Right hindlimb (tissue), 1 donor: ENCODE data around the gene AQR.
"Not testable (repeated sequence)": the region's sequence is repeated elsewhere in the genome, so short reads cannot be mapped to it uniquely, and the experiment has no call there.

Experiments used
- DNase-seq: peaks from one replicate; pipeline ENCODE4 v3.0.0-alpha.2; 2018

Gene AQR

DNA sequence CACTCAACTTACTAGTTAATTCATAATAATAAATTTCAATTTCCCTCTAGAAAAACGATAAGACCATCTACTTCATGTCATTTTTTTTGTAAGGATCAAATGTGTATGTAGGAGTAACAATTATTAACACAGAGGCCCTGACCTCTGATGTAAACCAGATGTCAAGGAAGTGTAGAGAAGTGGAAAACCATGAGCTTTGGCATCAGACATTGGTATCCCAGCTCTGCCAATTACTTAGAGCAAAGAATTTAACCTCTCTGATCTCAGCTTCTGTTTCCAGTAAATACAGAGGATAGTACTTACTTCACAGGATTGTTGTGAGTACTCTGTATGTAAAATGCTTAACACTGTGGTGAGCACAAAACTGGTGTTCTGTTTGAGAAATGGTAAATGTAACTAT is 17.5 kb downstream of the AQR start:
- no peak for DNase-seq

DNA sequence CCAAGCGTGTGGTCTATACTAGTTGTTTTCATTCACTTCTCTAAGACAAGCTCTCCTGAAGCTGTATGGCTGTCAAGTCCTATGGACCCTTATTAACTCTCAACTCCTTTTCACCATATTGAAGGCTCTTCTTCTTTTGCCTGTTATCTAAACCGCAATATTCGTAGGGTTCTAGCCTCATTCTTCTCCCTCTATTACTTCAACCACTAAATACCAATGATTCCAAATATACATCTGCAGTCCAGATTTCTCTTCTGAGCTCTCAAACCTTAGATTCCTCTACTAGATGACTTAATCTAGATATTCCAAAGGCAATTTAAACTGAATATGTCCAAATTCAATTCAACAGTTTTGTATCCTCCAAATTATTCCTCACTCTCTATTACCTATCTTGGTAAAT is 24.6 kb downstream of the AQR start:
- DNase-seq = no peak

DNA sequence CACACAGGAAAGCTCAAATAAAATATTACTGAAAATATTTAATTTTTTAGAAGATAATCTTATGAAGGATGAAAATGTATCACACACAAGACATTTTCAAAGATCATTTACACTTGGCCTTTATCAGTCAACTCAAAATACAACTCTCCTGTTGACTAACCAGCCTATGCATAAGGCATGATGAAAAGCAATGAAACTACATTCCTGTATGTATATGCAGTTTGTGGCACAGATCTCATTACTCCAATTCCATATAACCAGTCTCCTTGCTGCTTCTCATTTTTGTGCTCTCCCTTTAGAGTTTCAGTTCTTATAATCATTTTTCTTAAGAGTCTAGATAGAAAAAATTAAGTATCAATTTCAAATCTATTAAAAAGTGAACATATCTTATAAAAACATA is 25.8 kb downstream of the AQR start:
- no peak for DNase-seq

DNA sequence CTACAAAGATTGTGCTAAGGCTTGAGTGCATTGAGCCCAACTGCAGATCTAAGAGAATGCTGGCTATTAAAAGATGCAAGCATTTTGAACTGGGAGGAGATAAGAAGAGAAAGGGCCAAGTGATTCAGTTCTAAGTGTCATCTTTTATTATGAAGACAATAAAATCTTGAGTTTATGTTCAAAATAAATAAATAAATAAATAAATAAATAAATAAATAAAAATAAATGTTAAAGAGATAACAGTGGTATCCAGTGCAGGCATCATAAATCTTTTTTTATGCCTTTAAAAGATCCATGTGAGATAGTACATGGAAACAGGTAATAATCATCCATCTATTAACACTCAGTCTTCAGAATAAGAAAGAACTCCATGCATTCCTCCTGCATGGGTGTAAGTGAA is 26.3 kb downstream of the AQR start:
- not testable (repeated sequence) for DNase-seq

DNA sequence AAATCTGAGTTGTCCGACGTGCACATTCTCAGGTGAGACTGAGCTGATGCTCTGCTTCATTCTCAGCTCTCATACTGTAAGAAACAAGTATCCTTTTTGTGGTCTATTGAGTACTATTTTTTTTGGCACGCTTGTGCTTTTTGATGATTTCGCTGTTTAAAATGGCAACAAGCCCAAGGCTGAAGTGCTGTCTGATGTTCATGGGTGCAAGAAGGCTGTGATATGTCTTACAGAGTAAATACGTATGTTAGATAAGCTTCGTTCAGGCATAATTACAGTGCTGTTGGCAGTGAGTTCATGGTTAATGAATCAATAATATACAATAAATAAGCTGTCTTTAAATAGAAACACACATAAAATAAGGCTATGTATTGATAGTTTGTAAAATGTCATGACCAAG is 27.2 kb downstream of the AQR start:
- DNase-seq = no peak

DNA sequence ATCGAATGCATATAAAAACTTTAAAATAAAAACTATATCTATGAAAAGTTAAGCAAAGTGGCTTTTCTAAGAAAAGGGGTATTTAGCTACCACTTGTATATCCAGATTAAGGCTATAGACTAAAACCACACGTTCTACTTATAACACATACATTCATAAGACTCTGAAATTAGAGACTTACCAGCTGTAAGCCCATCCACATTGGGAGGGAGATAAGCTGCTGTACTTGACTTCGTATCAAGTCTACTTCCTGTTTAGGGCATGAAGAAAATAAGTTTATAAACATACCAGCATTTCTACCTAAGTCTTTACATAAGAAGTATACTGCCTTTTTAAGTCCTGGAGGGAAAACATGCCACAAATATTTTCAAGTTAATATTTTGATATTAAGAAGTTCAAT is 27.7 kb downstream of the AQR start:
- DNase-seq = no peak

DNA sequence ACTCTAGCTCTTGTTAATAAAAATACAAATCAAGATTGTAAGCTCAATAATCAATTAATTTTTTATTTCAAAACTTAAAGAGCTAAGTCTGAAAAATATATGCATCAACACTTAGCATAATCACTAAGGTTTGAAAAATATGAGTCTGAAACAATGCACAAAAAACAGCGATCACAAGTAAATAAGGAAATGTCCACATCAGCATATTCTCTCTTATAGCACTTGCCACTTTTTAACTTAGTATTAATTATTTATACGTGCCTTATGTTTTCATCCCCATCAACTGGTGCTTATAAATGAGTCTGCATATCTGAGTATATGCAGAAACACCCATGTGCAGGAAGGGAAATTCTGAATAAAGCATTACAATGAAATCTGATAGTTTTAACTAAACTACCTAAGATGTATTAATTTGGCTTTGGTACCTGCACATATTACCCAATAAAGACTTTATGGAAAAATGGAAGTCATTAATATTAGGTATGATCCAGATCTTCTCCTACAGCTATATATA is 28.3 kb downstream of the AQR start:
- DNase-seq = no peak

DNA sequence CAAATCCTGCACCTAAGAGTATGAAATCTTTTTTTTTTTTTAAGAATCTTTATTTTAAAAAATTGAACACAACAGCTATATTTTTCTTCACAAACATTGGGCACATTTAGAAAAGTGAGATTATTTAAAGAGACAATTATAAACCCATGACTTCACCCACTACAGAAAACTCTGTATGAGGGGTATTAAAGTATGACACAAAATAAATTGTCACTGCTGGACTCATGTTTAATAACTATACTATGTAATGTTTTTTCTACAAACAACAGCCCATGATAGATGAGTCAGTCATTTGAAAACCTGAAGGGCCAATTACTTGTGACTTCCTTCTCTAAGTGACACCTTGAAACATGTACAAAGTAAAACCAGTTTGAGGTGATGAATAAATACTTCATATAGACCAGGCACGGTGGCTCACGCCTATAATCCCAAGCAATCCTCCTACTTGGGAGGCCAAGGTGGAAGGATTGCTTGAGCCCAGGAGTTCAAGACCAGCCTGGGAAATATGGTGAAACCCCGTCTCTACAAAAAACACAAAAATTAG is 36.0 kb downstream of the AQR start:
- no peak for DNase-seq

DNA sequence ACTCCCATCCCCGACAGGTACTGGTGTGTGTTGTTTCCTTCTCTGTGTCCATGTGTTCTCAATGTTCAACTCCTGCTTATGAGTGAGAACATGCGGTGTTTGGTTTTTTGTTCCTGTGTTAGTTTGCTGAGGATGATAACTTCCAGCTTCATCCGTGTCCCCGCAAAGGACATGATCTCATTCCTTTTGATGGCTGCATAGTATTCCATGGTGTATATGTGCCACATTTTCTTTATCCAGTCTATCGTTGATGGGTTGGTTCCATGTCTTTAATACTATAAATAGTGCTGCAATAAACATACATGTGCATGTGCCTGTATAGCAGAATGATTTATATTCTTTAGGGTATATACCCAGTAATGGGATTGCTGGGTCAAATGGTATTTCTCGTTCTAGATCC is 41.2 kb downstream of the AQR start:
- DNase-seq = not testable (repeated sequence)

DNA sequence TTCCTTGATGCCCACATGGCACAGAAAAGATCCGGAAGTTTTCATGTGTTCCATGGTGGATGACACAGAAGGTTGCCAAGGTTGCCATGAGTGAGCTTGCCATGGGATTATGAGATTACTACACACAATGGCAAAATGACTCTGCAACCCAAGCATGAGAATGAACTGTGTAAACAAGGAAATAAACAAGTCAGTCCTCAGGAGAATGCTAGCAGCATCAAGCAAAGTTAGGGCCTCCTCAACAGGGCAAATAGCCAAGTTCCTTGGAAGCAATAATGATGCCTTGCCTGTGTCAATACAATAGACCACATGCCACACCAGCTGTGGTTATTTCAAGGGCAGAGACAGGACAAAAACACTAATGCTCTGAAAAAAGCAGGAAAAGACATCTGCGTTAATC is 41.8 kb downstream of the AQR start:
- DNase-seq = no peak

DNA sequence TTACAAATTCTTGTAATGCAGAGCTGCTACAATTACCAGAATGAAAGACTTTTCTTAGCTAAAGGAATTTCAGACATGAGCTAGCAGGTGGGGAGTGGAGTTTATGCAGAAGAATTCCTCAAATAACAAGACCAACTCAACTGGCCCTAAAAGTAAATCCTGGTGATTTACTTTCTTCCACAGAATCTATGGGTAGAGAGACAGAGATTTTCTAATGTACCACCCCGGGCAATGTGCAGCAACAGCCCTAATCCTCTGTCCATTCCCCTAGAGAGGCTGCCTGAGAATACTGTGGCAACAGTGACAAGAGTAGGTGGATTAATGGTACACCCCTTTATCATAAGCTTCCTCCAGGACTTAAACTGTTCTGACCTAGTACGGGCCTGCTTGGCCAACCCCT is 55.2 kb downstream of the AQR start:
- DNase-seq = no peak

DNA sequence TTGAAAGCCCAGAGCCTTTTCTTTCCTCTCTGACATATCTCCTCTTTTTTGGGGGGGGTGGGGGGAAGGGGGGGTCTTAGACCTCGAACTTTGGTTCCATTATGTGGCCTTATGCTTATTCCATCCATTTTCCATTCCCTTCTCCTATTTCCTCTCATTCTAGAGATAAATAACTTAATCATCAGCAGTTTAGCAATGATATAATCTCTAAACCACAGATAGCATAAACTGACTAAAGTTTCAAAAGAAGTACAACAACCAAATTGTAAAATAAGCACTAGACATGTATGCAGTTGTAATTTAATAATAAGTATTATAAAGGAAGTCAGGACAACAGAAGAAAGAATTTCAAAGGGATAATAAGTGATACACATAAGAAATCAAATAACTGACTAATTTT is 64.5 kb downstream of the AQR start:
- DNase-seq = no peak

DNA sequence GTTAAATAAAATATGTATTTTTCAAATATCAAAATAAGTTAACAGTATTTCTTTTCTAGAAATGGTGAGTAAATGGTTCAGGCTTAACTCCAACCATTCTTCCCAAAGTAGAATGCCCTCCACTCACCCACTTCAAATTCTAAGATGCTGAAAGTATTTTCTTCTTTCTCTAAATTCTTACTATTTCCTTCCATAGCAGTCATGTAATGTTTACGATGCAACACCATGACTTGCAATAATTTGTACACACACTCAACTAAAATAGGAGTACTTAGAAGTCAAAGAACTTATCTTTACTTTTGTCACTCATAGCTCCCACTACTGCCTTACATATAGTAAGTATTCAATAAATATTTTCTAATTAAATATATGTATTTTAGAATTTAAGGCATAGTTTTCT is 65.0 kb downstream of the AQR start:
- no peak for DNase-seq

DNA sequence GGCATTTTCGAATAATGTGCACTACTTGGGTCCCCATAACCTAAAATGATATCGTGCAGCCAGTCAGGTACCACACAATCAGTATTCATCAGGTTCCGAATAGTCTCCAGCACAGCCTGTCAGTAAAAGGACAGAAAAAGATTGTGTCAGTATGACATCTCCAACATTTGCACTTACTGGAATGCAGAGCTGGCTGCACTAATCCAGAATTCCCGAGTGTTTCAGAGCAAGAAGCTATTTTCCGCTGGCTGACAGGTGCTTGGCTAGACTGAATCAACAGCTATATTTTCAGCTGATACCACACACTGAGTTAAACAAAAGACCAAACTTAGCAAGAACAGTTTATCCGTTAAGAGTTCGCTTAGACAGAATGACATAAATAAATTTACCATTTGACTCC is 68.8 kb downstream of the AQR start:
- peak; percentile 41 for DNase-seq

DNA sequence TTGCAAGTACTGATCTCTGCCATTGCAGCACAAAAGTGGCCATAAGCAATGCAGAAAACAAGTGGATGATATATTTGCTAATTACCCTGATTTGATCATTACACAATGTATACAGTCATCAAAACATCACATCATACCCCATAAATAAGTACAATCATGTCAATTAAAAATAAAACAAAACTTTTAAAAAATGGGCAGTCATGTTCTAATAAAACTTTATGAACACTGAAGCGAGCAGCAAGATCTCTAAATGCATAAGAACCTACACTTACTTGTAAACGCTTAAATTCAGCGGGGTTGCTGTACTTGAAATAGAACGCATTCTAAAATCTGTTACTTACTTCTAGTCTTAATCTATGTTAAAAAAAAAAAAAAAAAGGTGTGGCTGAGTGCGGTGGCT is 73.4 kb downstream of the AQR start:
- no peak for DNase-seq

DNA sequence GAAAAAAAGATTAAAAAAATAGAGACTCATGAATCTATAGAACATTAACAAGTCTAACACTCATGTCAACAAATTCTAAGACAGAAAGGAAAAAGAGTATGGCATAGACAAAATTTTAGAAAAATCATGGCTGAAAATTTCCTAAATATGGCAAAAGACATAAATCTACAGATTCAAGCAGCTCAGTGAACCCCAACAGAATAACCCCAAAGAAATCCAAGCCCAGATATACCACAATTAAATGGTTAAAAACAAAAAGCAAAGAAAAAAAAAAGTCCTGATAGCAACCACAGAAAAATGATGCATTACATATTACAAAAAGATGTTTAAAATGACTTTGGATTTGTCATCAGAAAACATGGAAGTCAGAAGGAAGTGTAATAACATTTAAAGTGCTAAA is 75.6 kb downstream of the AQR start:
- DNase-seq = no peak

DNA sequence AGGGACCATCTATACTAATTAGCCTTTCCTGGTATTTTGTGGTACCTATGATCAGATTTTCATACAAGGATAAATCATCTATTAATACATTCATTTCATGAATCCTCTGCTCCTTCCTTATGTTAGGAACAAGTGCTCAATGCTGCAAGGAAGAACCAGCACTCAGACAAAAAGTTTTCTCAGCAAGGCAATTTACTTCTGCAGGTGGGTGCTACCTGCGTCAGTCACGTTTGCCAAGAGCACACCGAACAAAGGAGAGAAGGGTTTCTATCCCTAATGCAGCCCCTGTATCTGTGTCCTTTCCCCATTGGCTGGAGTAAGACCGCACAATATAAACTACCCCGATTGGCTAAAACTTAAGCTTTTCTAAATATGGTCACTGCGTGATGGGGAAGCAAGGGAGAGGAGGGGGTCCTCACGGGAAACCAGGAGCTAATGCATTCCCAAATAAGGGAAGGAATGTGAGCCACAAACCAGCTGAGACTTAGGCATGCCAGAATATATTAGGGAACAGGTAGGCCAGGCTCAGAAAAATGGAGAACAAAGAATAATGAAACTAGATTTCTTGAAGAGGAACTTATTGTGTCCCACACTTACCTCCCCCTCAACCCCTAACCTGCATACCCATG is 76.5 kb downstream of the AQR start:
- no peak for DNase-seq

DNA sequence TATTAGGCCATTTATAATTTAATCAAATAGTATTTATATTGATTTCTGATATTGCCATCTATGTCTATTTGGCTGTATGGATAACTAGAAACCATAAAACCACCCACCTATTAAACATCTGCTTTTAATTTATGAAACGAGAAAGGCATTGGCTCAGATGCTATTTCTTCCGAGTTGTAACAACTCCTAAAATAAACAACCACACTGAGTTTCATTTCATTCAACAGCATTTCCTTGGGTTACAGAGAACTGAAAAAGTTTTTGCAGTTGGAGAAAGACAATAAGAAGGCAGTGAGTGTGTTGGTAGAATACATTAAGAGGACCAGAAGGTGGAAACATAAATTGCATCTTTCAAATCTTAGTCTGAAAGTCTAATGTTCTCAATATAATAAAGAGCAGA is 79.1 kb downstream of the AQR start:
- DNase-seq = no peak

DNA sequence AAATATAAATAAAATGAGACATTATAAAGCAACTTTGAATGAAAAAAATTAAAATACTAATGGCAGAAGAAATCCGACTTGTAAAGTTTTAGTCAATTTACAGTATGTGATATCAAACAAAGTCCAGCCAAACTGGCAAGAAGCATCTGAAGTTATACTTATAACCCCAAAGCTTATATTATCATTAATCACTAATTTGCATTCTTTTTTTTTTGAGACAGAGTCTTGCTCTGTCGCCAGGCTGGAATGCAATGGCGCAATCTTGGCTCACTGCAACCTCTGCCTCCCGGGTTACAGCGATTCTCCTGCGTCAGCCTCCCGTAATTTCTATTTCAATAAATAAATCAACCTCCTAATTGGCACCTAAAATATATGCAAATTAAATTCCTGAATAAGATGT is 80.1 kb downstream of the AQR start:
- DNase-seq = no peak

DNA sequence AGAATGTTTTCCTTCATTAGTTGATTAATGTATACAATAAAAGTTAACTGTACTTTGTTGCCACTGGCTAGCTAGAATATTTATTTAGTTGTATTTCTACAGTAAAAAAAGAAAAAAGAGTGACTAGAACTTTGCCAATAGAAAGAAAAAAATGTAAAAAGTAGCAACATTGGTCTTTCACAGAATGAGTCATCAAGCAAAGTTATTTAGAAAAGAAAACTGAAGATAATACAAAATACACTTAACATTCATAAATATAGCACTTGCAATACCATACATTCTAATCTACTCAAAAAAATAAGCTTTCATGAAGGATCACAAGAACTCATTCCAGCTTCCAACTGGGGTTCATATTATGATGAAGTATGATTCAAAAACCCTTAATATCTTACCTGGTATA is 83.4 kb downstream of the AQR start:
- DNase-seq = no peak

DNA sequence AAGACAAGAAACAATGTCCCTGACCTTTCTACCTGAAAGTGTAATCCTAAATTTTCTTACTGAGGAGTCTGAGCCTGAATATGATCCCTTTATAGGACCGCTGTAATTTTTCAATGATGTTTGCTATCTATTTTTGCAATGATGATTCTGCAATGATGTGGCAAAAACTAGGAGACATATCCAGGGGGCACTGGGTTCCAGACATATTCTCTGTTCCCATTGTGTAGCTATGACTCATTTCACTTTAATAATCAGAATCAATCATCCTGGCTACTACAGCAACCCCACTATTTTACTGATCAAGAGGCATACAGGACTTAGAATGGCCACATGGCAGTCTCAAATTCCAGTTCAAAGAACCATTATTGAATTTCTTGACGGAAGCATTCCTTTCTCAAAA is 85.9 kb downstream of the AQR start:
- DNase-seq = no peak

DNA sequence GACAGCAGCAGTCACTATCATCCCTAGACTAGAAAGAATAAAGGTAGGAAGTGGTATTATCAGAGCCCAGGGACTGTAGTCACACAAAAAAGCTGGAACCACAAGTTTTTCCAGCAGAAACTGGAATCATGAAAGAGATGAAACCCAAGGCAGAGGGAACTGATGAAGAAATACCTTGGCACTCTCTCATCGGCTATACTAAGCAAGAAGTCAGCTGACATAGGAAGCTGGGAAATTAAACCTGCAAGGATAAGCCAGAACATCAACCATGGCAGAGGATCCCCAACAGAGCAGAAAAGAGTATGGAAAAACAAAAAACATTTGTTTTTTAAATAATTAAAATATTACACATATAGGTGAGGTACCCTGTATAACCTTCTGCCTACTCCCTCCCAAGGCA is 86.5 kb downstream of the AQR start:
- no peak for DNase-seq

DNA sequence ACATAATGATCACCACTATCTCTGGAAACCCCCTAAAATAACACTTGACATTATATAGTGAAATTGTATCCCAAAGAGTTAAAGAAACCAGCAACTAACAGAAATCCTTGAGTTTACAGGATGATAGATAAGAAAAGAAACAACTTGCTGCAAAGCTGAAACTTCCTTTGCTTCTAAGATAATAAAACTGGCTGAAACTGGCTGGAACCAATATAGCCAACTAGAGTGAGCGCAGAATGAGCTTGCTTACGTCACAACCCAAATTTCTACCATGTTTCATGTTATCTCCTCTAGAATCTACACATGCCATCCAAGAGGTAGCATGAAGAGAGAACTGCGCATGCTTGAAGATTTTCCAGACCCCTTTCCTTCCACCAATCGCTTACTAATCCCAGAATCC is 90.4 kb downstream of the AQR start:
- DNase-seq = no peak

DNA sequence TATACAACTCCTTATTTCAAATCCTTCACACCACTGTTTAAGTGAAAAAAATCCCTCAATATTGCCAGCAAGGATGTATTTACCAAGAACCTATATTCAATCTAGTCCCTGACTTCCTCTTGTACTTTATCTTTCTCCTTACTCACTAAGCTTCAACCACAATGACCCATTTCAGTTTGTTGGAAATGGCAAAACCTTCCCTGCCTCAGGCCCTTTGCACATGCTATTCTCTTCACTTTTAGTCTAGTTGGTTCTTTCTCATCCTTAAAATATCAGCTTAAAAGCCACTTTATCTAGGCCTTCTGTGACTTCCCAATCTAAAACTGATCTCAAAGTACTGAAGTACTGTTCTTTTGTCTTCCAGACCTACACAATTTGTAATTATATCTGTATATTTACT is 92.9 kb downstream of the AQR start:
- no peak for DNase-seq

DNA sequence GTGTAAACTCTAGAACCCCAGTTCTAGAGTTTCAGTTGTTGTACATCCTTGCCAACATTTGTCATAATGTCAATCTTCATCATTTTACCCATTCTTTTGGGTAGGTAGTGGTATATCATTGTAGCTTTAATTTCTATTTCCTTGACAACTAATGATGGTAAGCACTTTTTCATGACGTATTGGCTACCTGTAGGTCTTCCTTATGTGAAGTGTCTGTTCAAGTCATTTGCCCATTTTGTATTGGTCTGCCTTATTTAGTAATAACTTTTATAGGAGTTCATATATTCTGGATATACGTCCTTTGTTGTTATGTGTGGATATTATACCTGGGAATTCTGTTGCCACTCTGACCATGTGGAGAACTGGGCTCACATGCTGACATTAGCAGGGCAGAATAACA is 100.4 kb downstream of the AQR start:
- DNase-seq = no peak
